GM23248 (cell line): ENCODE measurements around the gene JUND.

Experiments
- EZH2 ChIP-seq: fragments of 200-600 bp; sonication (generic); IDR thresholded peaks from 2 replicates; pipeline ENCODE4 v1.6.1; 2018; ENCODE audit warnings: antibody characterized with exemption, mild to moderate bottlenecking; ENCODE audit not compliant: insufficient read depth, poor library complexity, severe bottlenecking
- EZH2phosphoT487 ChIP-seq: fragments of 200-600 bp; sonication (generic); IDR thresholded peaks from 2 replicates; pipeline ENCODE4 v1.6.1; 2018; ENCODE audit warnings: antibody characterized with exemption, moderate library complexity, mild to moderate bottlenecking, low read depth; ENCODE audit not compliant: insufficient read depth

DNA sequence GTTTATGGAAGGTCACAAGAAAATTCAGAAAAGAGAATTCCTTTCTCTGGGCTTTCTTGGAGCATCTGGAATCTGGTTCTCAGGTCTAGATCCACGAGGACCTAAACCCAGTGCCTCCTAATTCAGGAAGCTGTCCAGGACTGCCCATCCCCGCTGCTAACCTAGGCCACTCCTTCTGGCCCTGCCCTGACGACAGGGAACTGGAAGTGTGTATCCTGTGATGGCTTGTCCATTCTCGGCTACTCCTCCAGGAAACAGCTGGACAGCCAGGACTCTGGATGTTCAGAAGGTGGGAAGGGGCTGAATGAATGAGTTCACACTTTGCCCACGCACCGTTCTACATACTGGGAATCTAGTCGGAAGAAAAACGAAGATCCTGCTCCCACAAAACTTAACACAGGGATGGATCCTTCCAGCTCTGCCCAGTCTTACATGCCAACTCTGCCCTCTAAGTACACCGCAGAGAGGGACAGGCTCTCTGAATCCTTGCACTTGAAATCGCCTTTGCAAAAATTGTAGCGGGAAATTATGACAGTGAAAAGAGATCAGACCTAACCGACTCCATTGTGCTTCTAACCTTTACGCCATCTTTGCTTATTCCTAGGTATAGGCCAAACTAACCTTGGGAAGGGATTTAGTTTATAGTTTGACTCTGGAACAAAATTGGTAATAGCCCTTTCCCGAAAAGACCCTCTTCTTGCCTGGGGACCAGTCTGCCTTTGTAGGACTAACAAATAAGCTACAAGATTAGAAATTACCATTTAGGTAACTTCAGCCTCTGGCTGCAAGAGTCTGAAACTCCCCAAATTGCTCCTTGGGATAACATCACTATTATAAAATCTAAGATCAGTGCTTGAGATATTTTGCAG lies 39.7 kb upstream of the JUND start:
- TF ChIP-seq EZH2phosphoT487 (no peak), EZH2 (no peak)
